GM15510 (cell line): Measurements from ENCODE around the gene PEF1.

ENCODE experiments used
- POLR2A ChIP-seq: IDR thresholded peaks from 3 replicates; pipeline ENCODE4 v1.6.1; 2011; ENCODE audit warnings: borderline replicate concordance; ENCODE audit not compliant: insufficient read length; ENCODE audit errors: extremely low read depth

The PEF1 gene

GRCh38 chr1:31677401-31677800, 32.7 kb upstream of the PEF1 start:
- TF ChIP-seq POLR2A, result no peak

GRCh38 chr1:31675756-31676155, 31.1 kb upstream of the PEF1 start:
- TF ChIP-seq POLR2A, result no peak

- TF ChIP-seq POLR2A, result no peak
Observed at GRCh38 chr1:31675161-31675560, 30.5 kb upstream of the PEF1 start.

- no peak for TF ChIP-seq POLR2A
Observed at GRCh38 chr1:31674626-31675025, 29.9 kb upstream of the PEF1 start.

- TF ChIP-seq POLR2A, result no peak
Observed at GRCh38 chr1:31673433-31673832, 28.8 kb upstream of the PEF1 start.

GRCh38 chr1:31672986-31673385, 28.3 kb upstream of the PEF1 start:
- no peak for TF ChIP-seq POLR2A

GRCh38 chr1:31671561-31672201, 27.0 kb upstream of the PEF1 start:
- no peak for TF ChIP-seq POLR2A

GRCh38 chr1:31671147-31671546, 26.5 kb upstream of the PEF1 start:
- no peak for TF ChIP-seq POLR2A

GRCh38 chr1:31670593-31670964, 25.9 kb upstream of the PEF1 start:
- TF ChIP-seq POLR2A, result no peak

GRCh38 chr1:31669786-31670592, 25.3 kb upstream of the PEF1 start:
- TF ChIP-seq POLR2A, result no peak

GRCh38 chr1:31669433-31669785, 24.7 kb upstream of the PEF1 start:
- TF ChIP-seq POLR2A, result no peak

GRCh38 chr1:31668303-31668883, 23.7 kb upstream of the PEF1 start:
- no peak for TF ChIP-seq POLR2A

- TF ChIP-seq POLR2A, result no peak
Observed at GRCh38 chr1:31667065-31667785, 22.5 kb upstream of the PEF1 start.

GRCh38 chr1:31666263-31666963, 21.7 kb upstream of the PEF1 start:
- TF ChIP-seq POLR2A, result no peak
